ENCODE measurements around the gene FBXL13.
"Not testable (repeated sequence)": the region's sequence is repeated elsewhere in the genome, so short reads cannot be mapped to it uniquely, and the experiment has no call there.

FBXL13 gene

DNA sequence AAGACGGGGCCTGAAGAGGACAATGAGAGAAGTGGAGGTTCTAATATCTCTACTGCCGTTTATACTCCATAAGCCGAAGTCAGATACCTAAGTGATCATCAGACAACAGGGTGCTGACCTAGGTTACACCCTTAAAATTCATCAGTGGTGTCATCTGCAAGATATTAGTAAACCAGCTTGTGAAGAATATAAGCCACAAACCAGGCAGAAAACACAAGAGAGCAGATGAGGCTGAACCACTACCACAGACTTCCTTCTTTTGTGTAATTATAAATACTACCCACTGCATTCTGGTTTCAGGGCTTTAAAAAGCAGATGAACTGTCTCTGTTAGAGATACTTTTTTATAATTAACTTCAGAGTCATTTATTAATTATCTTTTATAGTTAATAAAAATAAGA is 230.7 kb downstream of the FBXL13 start:
- DNase-seq: peak; percentile 44

GRCh38 chr7:102842284-102842683 is 232.3 kb downstream of the FBXL13 start:
- no peak for DNase-seq

- DNase-seq: no peak
These were observed 233.3 kb downstream of the FBXL13 start for GRCh38 chr7:102841290-102841689.

GRCh38 chr7:102840404-102840803 is 234.2 kb downstream of the FBXL13 start:
- DNase-seq: no peak

- DNase-seq: not testable (repeated sequence)
These were observed 236.0 kb downstream of the FBXL13 start for GRCh38 chr7:102838572-102839101.

DNA sequence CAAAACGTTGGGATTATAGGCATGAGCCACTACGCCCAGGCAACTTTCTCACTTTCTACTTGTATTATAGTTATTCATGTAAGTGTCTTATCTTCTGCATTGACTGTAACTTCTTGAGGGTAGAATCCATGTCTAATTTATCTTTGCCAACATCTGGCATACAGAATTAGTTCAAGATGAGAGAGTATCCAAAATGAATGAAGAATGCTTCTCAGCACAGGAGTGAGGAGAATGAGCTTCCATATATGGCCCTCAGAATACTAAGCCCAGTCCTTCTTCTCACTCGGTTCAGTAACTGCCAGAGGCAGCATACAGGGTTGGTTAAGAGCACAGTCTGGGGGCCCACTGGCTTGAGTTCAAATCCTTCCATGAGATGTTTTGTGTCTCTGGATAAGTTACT is 236.8 kb downstream of the FBXL13 start:
- no peak for DNase-seq

DNA sequence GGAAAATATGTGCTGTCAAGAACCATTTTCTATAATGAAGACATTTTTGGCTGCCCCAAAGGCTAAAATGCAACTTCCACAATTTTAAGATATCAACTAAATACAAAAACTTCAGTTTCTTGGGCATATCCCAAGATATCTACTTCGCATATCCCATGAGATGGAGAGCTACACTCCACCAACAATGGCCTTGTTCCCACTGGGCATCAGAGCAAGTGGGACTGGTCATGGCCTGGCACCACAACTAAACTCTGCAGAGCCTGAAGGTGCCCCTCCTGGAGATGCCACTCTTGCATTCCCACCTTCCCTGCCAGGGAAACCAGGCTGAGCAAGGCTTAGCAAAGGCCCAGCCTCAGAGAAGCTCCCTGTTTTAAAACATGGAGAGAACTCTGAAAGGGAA is 237.6 kb downstream of the FBXL13 start:
- DNase-seq: no peak

DNA sequence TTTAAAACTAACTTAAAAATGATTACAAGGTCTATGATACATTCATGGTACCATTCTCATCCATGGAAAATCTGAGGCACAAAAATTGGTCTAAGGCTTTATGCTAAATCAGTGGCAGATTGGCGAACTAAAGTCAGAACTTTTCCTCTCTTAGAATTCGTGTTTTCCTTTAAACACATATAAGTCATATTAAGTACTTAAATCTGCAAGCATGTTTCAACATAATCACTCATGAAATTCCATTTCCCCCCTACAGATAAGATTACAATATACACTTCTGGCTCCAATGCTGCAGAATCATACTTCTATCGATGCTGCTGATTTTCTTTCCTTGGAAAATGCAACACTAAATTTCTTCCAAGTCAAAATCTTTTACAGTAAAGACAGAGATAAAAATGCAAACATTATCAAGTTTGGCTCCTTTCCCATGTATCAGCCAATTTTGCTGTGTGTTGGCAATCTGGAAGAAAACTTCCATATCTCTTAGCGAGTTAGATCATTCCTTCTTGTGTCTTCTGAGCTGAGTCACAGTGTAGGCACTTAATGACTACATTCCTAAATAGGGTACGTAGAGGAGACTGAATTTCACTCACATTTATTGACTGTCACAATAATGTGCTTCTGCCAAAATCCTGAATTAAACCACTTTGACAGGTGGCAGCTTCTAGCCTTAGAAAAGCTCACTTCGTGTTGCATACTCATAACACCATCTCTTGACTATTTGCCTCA is 238.2 kb downstream of the FBXL13 start:
- no peak for DNase-seq

DNA sequence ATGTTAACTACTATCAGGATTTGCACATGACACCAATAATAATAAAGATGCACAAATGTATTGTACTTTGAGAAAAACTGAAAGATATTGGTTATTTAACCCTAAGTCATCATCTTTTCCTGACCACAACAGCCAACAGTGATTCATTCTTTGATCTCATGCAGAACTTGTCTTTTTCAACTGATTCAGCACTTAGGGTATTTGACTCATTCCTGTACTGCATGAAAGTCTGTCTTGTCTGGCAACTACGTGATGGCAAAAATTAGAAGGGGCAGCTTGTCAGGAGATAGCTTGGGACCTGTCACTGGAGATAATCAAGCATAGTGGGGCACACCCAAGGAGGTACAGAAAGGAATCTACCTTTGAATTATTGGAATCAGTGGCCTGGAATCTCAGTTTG is 239.6 kb downstream of the FBXL13 start:
- peak; percentile 87 for DNase-seq

GRCh38 chr7:102834466-102834865 is 240.1 kb downstream of the FBXL13 start:
- no peak for DNase-seq

DNA sequence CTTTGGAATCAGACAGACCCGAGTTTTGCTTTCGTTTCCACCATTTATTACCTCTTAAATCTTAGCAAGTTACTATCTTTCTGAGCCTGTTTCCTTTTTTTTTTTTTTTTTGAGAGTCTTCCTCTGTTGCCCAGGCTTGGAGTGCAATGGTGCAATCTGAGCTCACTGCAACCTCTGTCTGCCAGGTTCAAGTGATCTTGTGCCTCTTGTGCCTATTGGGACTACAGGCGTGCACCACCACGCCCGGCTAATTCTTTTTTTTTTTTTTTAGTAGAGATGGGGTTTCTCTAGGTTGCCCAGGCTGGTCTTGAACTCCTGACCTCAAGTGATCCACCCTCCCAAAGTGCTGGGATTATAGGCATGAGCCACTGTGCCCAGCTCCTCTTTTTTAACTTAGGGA is 241.3 kb downstream of the FBXL13 start:
- no peak for DNase-seq

DNA sequence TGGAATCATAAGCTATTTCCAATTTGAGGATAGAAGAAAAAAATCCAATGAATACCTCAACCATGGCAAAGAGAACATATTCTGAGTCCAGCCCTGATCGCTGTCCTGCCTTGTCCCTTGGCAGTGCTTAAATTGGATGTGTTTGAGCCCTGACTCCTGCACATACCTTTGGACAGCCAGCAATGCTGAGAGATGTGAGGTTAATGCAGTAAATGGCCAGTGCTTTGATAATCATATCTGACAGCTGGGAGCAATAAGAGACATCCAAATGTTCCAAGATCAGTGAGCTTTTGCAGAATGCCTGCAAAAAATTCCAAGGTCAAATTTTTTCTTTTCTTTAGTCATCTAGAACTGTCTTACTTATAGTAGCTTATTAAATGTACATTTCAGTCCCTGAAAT is 241.9 kb downstream of the FBXL13 start:
- DNase-seq: no peak

DNA sequence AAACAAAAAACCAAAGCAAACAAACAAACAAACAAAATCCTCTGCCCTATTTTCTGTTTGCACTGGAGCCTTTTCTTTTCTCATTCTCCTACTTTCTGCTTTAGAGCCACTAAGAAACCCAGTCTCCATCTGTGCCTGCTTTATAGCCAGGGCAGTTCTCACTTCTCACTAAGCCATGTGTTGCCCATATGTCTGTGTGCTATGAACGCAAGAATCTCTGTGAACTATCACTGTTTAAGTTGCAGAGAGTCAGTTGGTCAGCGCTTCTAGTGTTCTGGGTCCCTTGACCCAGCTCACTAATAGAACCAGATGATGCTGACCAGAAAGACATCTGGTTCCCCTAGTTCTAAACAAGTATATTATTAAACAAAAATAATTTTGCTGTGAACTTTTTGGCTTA is 244.4 kb downstream of the FBXL13 start:
- DNase-seq: no peak

- no peak for DNase-seq
These were observed 245.5 kb downstream of the FBXL13 start for GRCh38 chr7:102829075-102829474.

DNA sequence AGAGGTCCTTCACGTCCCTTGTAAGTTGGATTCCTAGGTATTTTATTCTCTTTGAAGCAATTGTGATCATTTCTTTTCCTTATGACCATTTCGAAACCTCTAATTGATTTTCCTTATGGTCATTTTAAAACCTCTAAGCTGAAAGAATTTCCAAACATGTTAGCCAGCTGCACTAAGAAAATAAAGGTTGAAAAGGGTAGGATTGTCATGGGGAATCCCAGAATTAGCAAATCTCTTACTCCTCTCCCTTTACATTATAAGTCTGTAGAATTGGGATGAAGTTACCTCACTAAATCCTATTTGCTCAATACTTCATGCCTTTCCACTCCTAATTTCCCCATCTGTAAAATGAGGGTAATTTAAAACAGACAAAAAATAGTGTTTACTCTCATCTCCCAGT is 246.3 kb downstream of the FBXL13 start:
- no peak for DNase-seq

GRCh38 chr7:102823390-102824119 is 251.0 kb downstream of the FBXL13 start:
- no peak for DNase-seq

DNA sequence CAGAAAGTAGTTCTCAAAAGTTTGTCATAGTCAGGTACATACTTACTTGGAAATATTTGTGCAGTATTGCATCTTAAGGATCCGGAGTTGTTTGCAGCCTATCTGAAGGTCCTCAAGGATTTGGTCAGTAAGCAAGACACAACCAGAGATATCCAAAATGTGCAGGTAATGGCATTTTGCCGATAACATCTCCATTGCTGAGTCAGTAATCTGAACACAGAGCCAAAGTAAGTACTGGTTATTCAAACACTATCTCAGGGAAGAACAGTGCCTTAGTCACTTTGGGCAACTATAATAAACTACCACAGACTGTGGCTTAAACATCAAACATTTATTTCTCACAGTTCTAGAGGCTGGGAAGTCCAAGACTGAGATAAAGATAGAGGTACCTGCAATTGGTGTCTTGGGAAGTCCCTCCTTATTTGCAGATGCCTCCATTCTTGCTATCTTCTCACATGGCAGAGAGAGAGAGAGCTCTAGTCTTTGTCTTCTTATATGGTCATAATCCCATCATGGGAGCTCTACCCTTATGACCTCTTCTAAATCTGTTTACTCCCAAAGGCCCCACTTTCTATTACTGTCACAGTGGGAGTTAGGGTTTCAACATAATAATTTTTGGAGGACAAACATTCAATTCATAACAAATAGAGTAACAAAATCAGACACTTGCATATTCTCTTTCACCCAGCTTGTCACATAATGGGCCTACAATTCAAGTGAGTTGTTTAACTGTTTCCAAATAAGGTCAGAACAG is 252.4 kb downstream of the FBXL13 start:
- no peak for DNase-seq

GRCh38 chr7:102819151-102819550 is 255.4 kb downstream of the FBXL13 start:
- DNase-seq: no peak

- DNase-seq: no peak
These were observed 256.7 kb downstream of the FBXL13 start for GRCh38 chr7:102817616-102818573.

- DNase-seq: peak; percentile 61
These were observed 260.5 kb downstream of the FBXL13 start for GRCh38 chr7:102814025-102814471.

DNA sequence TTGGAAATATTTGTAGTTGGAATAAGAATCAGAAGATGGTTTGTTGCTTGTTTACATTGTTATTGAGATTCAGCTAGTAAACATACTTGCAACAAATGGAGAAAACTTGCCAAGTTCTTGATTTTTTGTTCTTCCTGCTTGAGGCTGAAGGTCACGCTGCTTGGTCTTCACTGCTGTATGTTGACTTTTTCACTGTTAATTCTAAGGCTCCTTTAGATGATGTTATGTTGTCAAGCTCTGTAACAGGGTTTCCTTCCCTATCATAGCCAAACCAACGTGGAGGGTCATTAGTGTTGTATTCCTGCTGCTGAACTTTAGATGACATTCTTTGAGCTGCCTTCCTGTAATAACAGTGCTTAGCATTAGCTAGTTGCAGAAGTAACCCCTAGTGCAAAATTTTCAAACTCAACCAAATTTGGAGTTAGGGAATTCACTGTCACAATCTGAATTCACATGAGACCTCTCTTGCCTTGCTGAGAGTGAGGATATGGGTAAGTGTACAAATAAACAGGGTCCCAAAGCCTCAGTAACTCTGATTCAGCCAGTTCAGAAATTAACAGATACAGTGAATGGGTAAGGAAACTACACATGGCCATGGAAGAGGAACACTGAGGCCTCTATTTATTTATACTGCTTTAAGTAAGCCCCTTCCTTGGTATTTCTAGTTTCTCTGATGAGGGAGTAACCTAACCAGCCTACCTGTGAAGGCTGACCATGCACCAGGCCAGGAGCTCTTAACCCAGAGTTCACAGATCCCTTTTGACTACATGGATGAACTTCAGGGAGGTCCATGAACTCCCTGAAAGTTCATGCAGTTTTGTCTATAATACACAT is 261.2 kb downstream of the FBXL13 start:
- DNase-seq: peak; percentile 3

All from activated CD4-positive, alpha-beta T cell treated with anti-CD3 and anti-CD28 coated beads, Interleukin-2, Interleukin-6, amounts not matched to agents 100 ng/mL and 50 ng/mL, durations not matched to agents 16 hours and 8 hours (primary cell).